Measurements from ENCODE around the gene ATAD3B.
"Not testable (repeated sequence)": the region's sequence is repeated elsewhere in the genome, so short reads cannot be mapped to it uniquely, and the experiment has no call there.

Gene ATAD3B

GRCh38 chr1:1451696-1452364 is 19.7 kb upstream of the ATAD3B start:
- FAIRE-seq, result no peak
- DNase-seq (ENCODE audit: insufficient read length, low spot score), result no peak
- TF ChIP-seq PAX5 (IDR thresholded peaks at IDR 0.05; ENCODE audit: insufficient read depth, low read length, severe bottlenecking), result no peak
- no peak for TF ChIP-seq POLR2A (IDR thresholded peaks at IDR 0.05; ENCODE audit: low read depth, low read length)
- no peak for TF ChIP-seq TAF1 (IDR thresholded peaks at IDR 0.05; ENCODE audit: low read depth, low read length)
- no peak for TF ChIP-seq POLR2AphosphoS5 (IDR thresholded peaks at IDR 0.05; ENCODE audit: low read depth, low read length)
- no peak for TF ChIP-seq SPI1 (IDR thresholded peaks at IDR 0.05; ENCODE audit: low read depth, low read length)
- no peak for TF ChIP-seq POU2F2 (IDR thresholded peaks at IDR 0.05; ENCODE audit: low read depth, low read length)

- not testable (repeated sequence) for FAIRE-seq
Measured at GRCh38 chr1:1452365-1452739, 19.2 kb upstream of the ATAD3B start.

DNA sequence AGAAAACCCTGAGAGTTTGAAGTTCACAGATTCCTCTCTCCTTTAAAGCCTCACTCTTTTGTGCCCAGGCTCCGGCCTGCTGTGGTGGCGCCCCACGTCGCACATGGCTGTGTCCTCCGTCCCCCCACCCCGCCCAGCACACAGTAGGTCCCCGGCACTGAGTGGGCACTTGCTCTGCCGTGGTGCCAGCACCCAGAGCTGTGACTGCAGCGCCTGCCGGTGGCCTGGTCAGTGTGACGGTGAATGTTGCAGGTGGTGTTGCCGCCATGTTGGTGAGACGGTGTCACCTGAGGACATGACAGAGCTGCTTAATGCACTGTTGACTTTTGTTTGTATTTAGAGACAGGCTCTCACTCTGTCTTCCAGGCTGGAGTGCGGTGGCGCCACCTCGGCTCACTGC is 18.7 kb upstream of the ATAD3B start:
- DNase-seq (ENCODE audit: insufficient read length, low spot score), result no peak
- no peak for FAIRE-seq
- TF ChIP-seq PAX5 (IDR thresholded peaks at IDR 0.05; ENCODE audit: insufficient read depth, low read length, severe bottlenecking) (no peak), TAF1 (IDR thresholded peaks at IDR 0.05; ENCODE audit: low read depth, low read length) (no peak), POU2F2 (IDR thresholded peaks at IDR 0.05; ENCODE audit: low read depth, low read length) (no peak), POLR2AphosphoS5 (IDR thresholded peaks at IDR 0.05; ENCODE audit: low read depth, low read length) (no peak), SPI1 (IDR thresholded peaks at IDR 0.05; ENCODE audit: low read depth, low read length) (no peak), POLR2A (IDR thresholded peaks at IDR 0.05; ENCODE audit: low read depth, low read length) (no peak)

More at GRCh38 chr1:1452365-1452739, 19.2 kb upstream of the ATAD3B start:
- not testable (repeated sequence) for DNase-seq (ENCODE audit: insufficient read length, low spot score)

- DNase-seq (ENCODE audit: insufficient read length, low spot score); FAIRE-seq: not testable (repeated sequence)
Measured at GRCh38 chr1:1454286-1455056, 17.1 kb upstream of the ATAD3B start.

GRCh38 chr1:1455366-1455884 is 16.1 kb upstream of the ATAD3B start:
- no peak for TF ChIP-seq POU2F2 (IDR thresholded peaks at IDR 0.05; ENCODE audit: low read depth, low read length)
- TF ChIP-seq POLR2AphosphoS5 (IDR thresholded peaks at IDR 0.05; ENCODE audit: low read depth, low read length), result no peak
- TF ChIP-seq POLR2A (IDR thresholded peaks at IDR 0.05; ENCODE audit: low read depth, low read length), result no peak
- FAIRE-seq (no peak), DNase-seq (ENCODE audit: insufficient read length, low spot score) (no peak)

DNA sequence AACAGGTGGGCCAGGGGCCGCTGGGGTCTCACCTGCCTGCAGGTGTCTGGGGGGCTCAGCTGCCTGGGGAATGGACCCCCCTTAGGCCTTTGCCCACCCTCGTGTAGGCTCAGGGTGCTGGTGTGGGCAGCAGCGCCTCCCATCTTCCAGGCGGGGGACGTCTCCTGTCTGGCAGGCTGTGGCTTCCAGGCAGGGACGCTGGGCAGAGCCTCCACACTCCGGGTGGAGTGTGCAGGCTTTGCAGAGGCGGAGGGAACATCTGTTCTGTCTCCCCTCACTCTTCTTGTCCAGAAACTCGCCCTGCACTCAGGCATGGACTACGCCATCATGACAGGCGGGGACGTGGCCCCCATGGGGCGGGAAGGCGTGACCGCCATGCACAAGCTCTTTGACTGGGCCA is 15.6 kb upstream of the ATAD3B start:
- not testable (repeated sequence) for FAIRE-seq

GRCh38 chr1:1456683-1457255 is 14.8 kb upstream of the ATAD3B start:
- DNase-seq (ENCODE audit: insufficient read length, low spot score); FAIRE-seq: not testable (repeated sequence)

More for the DNA sequence above, 15.6 kb upstream of the ATAD3B start:
- not testable (repeated sequence) for DNase-seq (ENCODE audit: insufficient read length, low spot score)

GRCh38 chr1:1459156-1459555 is 12.4 kb upstream of the ATAD3B start:
- not testable (repeated sequence) for FAIRE-seq; DNase-seq (ENCODE audit: insufficient read length, low spot score)

DNA sequence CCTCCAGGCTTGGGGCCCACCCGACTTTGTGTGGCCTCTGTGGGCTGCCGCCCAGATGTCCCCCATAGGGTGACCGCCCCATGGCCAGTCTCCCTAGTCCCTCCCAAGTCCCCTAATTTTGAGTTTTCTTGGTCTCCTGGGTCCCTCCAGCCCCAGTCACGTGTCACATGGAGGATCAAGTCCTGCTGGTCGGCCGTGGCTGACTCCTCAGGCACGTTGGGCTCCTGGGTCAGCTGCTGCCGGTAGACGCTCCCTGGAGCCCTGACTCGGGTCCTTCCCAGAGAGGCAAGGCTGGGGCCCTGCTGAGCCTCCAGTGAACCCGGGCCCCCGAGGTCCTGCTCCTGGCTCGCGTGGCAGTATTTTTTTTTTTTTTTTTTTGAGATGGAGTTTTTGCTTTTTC is 11.9 kb upstream of the ATAD3B start:
- not testable (repeated sequence) for DNase-seq (ENCODE audit: insufficient read length, low spot score); FAIRE-seq

DNA sequence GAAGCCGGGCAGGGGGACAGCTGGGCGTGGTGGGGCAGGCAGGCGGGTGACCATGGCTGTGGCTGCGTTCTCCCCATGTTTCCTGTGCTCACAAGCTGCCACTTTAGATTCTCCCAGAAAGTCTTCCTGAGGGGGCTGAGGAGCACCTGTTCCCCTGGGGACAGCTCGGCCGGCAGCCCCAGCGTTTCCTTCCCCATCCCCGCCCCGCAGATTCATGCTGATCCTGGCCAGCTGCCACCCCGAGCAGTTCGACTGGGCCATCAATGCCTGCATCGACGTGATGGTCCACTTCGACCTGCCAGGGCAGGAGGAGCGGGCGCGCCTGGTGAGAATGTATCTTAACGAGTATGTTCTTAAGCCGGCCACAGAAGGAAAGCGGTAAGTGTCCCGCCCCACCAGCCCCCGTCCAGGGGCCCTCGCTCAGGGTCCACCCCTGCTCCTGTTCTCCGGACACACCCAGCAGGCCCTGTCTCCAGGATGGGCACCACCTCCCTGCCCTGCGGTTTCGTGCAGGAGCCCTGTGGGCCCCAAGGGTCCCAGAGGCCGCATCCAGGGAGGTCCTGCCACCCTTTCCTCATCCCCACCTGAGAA is 10.9 kb upstream of the ATAD3B start:
- no peak for TF ChIP-seq SPI1 (IDR thresholded peaks at IDR 0.05; ENCODE audit: low read depth, low read length)
- TF ChIP-seq POLR2AphosphoS5 (IDR thresholded peaks at IDR 0.05; ENCODE audit: low read depth, low read length), result no peak
- TF ChIP-seq PAX5 (IDR thresholded peaks at IDR 0.05; ENCODE audit: insufficient read depth, low read length, severe bottlenecking), result no peak
- TF ChIP-seq TAF1 (IDR thresholded peaks at IDR 0.05; ENCODE audit: low read depth, low read length), result no peak
- TF ChIP-seq POU2F2 (IDR thresholded peaks at IDR 0.05; ENCODE audit: low read depth, low read length), result no peak
- no peak for TF ChIP-seq POLR2A (IDR thresholded peaks at IDR 0.05; ENCODE audit: low read depth, low read length)
- DNase-seq (ENCODE audit: insufficient read length, low spot score) (no peak), FAIRE-seq (no peak)

- FAIRE-seq (no peak), DNase-seq (ENCODE audit: insufficient read length, low spot score) (no peak)
- no peak for TF ChIP-seq TAF1 (IDR thresholded peaks at IDR 0.05; ENCODE audit: low read depth, low read length)
- TF ChIP-seq PAX5 (IDR thresholded peaks at IDR 0.05; ENCODE audit: insufficient read depth, low read length, severe bottlenecking), result no peak
- TF ChIP-seq POU2F2 (IDR thresholded peaks at IDR 0.05; ENCODE audit: low read depth, low read length), result no peak
- TF ChIP-seq SPI1 (IDR thresholded peaks at IDR 0.05; ENCODE audit: low read depth, low read length), result no peak
- no peak for TF ChIP-seq POLR2AphosphoS5 (IDR thresholded peaks at IDR 0.05; ENCODE audit: low read depth, low read length)
- no peak for TF ChIP-seq POLR2A (IDR thresholded peaks at IDR 0.05; ENCODE audit: low read depth, low read length)
Measured at GRCh38 chr1:1461721-1462317, 9.7 kb upstream of the ATAD3B start.
